Hematopoietic multipotent progenitor cell treated with erythropoietin and hydrocortisone succinate and interleukin-3 and kit ligand, for 17 days (in vitro differentiated cells): ENCODE results near the gene MRPL1.

Experiments
- DNase-seq: peaks from one replicate; pipeline ENCODE4 v3.0.0-alpha.2; 2015; ENCODE audit warnings: low spot score

The MRPL1 gene

GRCh38 chr4:77862478-77863216 lies at the start of gene MRPL1:
MRPL1 (plus strand) TSS chr4:77862830; CDS start chr4:77862849, 19 bp downstream.
- DNase-seq = peak; percentile 91

- DNase-seq = peak; percentile 28
Measured at GRCh38 chr4:77815636-77816035, 47.0 kb upstream of the MRPL1 start.

DNA sequence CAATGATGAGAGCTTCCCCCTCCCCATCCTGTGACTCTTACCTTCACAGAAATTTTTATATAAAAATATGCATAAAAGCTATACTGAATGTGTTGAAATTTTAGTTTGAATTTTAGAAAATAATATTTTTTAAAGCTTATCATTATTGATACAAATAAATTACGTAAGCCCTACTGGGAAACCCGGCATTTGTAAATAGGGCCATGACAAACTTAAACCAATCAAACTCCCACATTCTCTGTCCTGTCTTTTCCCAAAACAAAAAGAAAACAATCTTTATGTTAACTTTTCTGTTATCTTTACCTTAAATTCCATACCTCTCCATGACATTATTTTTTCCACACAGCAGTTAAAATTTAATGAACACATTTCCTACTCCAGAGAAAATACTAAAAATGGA lies 46.1 kb upstream of the MRPL1 start:
- no peak for DNase-seq

GRCh38 chr4:77817304-77818072 lies 45.1 kb upstream of the MRPL1 start:
- no peak for DNase-seq

- DNase-seq = peak; percentile 77
Measured at GRCh38 chr4:77818073-77818601, 44.5 kb upstream of the MRPL1 start.

DNA sequence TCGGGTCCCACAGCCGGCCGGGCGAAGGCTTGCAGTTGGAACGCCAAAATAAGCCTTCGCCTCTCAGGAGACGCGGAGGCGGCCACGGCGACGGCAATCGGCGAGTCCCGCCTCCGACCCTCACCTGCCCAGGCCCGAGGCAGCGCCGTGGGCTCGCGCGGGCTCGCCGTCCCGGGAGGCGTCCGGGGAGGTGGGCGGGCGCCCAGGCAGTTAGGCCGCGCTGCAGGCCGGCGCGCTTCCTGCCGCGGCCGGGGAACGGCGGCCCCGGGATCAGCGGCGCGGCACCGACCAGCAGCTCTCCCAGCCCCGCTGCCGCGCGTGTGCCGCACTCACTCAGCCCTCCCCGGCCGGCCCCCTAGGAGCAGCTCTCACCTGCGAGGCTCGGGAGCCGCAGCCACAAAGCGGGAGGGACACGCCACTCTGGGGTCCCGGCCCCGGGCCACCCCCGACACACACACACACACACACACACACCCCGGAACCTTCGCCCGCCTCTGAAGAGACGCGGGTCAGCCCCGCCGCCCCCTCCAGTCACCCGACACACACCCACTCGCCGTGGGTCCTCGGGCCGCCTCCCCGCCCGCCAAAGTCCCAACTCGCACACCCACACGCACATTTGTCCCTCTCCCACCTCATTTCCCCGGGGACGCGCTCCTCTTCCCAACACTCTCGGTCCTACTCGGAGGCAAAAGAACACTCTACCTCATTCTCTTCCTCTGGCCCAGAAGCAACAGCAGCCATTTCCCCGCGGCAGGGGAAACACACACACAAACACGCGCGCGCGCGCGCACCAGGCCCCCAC lies 43.8 kb upstream of the MRPL1 start, which contains the start of gene CNOT6L:
Gene CNOT6L, minus strand, starts transcription at position 767 of the 802 bp plus-strand sequence. Its CDS starts 60 bp downstream, at position 707.
- peak; percentile 58 for DNase-seq

DNA sequence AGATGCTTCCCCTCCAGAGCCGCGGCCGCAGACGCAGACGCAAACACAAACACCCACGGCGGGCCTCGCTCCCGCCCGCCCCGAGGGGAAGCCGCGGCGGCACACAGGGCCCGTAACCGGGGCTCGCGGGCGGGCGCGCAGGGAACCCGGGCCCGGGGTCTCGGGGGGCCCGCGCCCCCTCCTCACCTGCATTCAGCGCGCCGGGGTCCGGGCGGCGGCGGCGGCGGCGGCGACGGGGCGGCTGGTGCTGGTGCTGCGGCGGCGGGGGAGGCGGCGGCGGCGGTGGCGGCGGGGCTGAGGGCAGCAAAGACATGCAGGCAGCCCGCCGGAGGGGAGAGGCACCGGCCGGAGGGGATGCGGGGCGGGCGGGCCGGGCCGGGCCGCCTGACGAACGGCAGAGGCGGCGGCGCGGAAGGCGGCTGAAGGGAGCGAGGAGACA lies 43.2 kb upstream of the MRPL1 start:
- DNase-seq = no peak

GRCh38 chr4:77819843-77820648 lies 42.6 kb upstream of the MRPL1 start:
- DNase-seq = peak; percentile 92

- no peak for DNase-seq
Measured at GRCh38 chr4:77820649-77821561, 41.7 kb upstream of the MRPL1 start.

- peak; percentile 19 for DNase-seq
Measured at GRCh38 chr4:77821775-77822174, 40.9 kb upstream of the MRPL1 start.

GRCh38 chr4:77826275-77826674 lies 36.4 kb upstream of the MRPL1 start:
- DNase-seq = no peak

DNA sequence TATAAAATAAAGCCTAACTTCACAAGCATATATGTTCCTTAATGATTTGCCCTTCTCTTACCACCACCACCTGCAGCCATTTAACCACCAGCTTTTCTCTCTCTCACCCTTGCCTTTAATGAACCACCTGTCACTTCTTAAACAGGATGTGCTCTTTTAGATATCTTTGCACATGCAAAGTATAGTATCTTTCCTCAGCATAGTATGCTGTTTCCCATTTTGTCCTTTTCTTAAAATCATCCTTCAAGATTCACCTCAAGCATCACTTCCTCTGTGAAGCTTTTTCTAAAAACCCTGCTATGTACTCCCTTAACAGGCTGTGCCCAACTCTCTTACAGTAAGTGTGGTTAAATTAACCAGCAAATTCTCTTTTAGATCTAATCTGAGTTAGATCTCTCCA lies 35.3 kb upstream of the MRPL1 start:
- no peak for DNase-seq

GRCh38 chr4:77833126-77833724 lies 29.4 kb upstream of the MRPL1 start:
- no peak for DNase-seq

DNA sequence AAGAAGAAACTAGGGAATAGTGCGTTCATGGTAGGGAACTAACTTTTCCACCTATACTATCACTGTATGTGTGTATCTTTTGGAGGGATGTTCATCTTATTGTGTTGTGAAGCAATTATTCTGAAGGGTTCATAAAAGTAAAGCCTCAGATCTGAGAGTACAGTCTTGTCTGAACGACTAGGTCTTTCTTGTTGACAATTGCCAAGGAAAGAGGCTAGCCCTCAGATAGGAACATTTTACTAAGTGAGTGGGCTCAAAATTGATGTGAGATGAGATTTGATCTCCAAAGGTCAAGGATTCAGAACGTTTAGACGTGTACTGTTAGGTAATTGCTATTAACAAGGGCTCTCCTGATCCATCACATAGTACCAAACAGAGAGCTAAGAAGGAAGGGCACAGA lies 28.2 kb upstream of the MRPL1 start:
- DNase-seq = no peak

- no peak for DNase-seq
Measured at GRCh38 chr4:77843628-77844027, 19.0 kb upstream of the MRPL1 start.

DNA sequence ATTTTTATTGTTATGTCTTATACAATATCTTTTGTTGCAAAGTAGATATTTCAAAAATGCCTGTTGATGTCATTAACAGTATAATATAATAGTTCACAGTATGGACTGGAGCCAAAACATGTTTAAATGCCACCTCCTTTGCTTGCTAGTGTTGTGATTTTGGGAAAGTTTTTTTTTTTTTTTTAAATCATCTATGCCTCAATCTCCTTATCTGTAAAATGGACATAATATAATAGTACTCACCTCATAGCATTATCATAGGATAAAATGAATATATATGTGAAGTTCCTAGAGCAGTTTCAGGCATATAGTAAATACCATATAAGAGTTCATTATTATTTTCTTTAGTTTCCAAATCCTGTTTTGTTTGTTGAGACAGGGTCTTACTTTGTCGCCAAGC lies 18.3 kb upstream of the MRPL1 start:
- no peak for DNase-seq

DNA sequence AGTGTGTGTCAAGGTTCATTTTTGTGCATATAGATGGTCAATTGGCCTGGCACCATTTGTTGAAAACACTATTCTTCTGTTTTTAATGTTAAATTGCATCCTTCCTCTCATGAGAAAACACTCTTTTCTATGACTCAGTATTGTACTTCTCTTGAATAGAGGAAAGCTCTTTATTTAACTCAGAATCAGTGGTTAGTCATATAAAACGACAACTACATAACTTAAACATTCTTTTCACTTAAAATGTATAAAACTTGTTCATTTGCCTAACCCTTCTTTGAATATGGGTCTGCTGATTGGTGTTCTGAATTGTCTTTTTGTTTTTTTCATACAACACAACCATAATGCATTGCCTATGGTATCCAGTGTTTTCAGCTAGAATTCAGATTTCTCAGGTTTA lies 17.2 kb upstream of the MRPL1 start:
- no peak for DNase-seq

DNA sequence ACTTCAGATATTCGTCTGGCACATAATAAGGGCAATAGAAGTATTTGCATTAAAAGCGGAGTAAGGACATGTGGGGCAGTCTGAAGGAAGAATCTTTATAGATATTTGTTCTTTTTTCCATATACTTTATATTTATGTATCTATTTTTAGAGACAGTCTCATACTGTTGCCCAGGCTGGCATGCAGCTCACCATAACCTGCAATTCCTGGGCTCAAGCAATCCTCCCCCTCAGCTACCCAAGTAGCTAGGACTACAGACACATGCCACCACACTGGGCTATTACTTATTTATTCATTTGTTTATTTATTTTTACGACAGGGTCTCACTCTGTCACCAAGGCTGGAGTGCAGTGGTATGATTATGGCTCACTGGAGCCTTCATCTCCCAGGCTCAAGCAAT lies 16.7 kb upstream of the MRPL1 start:
- DNase-seq = no peak

DNA sequence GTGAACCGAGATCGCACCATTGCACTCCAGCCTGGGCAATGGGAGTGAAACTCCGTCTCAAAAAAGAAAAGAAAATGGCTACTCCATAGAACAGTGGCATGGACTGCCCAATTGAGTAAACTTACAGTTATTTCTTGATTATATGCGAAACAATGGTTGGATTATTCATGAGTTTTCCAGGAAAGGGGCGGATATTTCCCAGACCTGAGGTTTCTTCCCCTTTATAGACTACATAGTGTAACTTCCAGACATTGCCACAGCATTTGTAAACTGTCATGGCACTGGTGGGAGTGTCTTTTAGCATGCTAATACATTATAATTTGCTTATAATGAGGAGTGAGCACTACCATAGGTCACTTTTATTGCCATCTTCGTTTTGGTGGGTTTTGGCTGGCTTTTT lies 14.1 kb upstream of the MRPL1 start:
- DNase-seq = no peak
